Measurements from ENCODE around the gene CDSN. TPM values are rescaled to one million over a fixed set of nuclear protein-coding genes. Genes with fewer than 3 reads are reported as not detected.

Gene CDSN
- total and polyA plus RNA-seq, 2 experiments from 2014 or later = 0.07 TPM; not detected in 1

- peaks cover 82% of the 10 kb centered on the region for H3K36me3 Mint-ChIP-seq (ENCODE audit: low read depth)
- Histone ChIP-seq H3K9me2 (ENCODE audit: insufficient read depth) (no peaks in the 10 kb centered on the region), H3K4me2 (no peak overlapping the region), H3K79me2 (replicated peaks; ENCODE audit: insufficient read depth) (peaks cover 55% of the 10 kb centered on the region), H4K20me1 (replicated peaks; ENCODE audit: insufficient read depth) (peaks cover 57% of the 10 kb centered on the region), H3K4me1 (ENCODE audit: insufficient read depth) (peaks cover 66% of the 10 kb centered on the region), H3K4me3 (no peak overlapping the region), H3K27ac (ENCODE audit: low read depth) (peak overlapping the region; percentile 83), H2AFZ (no peak overlapping the region), H3K36me3 (ENCODE audit: insufficient read depth) (peaks cover 40% of the 10 kb centered on the region), H3K27me3 (ENCODE audit: insufficient read depth) (0 out of 2 replicates have a peak, but pooled peaks cover 2% of the 10 kb centered on the region), H3F3A (replicated peaks; ENCODE audit: low read depth) (peaks cover 61% of the 10 kb centered on the region)
- peaks cover 13% of the 10 kb centered on the region for H3K27me3 Mint-ChIP-seq (ENCODE audit: insufficient read depth, low read depth, poor library complexity)
- no peak overlapping the region; the same call in 2 of the 3 replicates for H3K4me3 Mint-ChIP-seq
- ATAC-seq (no peak), DNase-seq (ENCODE audit: low spot score) (no peak)
- peaks cover 67% of the 10 kb centered on the region for H3K4me1 Mint-ChIP-seq
- H3K27ac Mint-ChIP-seq = peak overlapping the region; percentile 48
- TF ChIP-seq CTCF (conservative IDR thresholded peaks at IDR 0.05; ENCODE audit: low read depth in 2 of 2) (no peak), REST (IDR thresholded peaks at IDR 0.05; ENCODE audit: unreplicated experiment) (no peak), EZH2phosphoT487 (IDR thresholded peaks at IDR 0.05; ENCODE audit: unreplicated experiment) (no peak), ETS1 (IDR thresholded peaks at IDR 0.05) (no peak), ZNF462 (CRISPR knock-in tag; IDR thresholded peaks at IDR 0.05) (no peak)
- H3K9me3 Mint-ChIP-seq = no peaks in the 10 kb centered on the region
Measured at GRCh38 chr6:31163922-31164321, 43.7 kb upstream of the CDSN start.
